ENCODE data around the gene PPP1CB. TPM values are rescaled to one million over a fixed set of nuclear protein-coding genes. Genes with fewer than 3 reads are reported as not detected.
"Not testable (repeated sequence)": the region's sequence is repeated elsewhere in the genome, so short reads cannot be mapped to it uniquely, and the experiment has no call there.

PPP1CB gene
- polyA plus RNA-seq (2014; cell fraction: cytosol; rRNA removed) = 57.9 and 61.4 TPM in 2 replicates
- 30.6 and 33.5 TPM in 2 replicates for polyA plus RNA-seq (2014; cell fraction: nucleus; rRNA removed)

GRCh38 chr2:28751252-28751955, at the start of gene PPP1CB:
TSS of gene PPP1CB (plus strand) at chr2:28751830. CDS start at chr2:28752125, 295 bp downstream.
- DNase-seq (ENCODE audit: low spot score) = peak; percentile 96

GRCh38 chr2:28702415-28702861, 49.2 kb upstream of the PPP1CB start:
- DNase-seq (ENCODE audit: low spot score) = no peak

DNA sequence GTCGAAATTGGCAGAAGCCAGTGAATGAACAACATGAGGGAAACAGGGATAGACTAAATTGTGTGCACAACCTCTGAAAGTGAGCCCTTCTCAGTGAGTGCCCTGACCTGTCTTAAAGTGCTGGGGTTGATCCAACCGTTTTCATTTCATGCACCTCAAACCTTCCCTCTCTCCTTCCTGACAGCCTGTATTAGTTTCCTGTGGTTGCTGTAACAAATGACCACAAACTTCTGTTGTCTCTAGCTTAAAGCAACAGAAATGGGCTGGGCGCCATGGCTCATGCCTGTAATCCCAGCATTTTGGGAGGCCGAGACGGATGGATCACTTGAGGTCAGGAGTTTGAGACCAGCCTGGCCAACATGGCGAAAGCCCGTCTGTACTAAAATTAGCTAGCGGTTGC, 48.8 kb upstream of the PPP1CB start:
- no peak for DNase-seq (ENCODE audit: low spot score)

GRCh38 chr2:28704621-28705020, 47.0 kb upstream of the PPP1CB start:
- no peak for DNase-seq (ENCODE audit: low spot score)

GRCh38 chr2:28705751-28706440, 45.7 kb upstream of the PPP1CB start:
- no peak for DNase-seq (ENCODE audit: low spot score)

- DNase-seq (ENCODE audit: low spot score) = no peak
Measured at GRCh38 chr2:28707592-28707991, 44.0 kb upstream of the PPP1CB start.

- DNase-seq (ENCODE audit: low spot score) = no peak
Measured at GRCh38 chr2:28709101-28709500, 42.5 kb upstream of the PPP1CB start.

GRCh38 chr2:28710545-28710944, 41.1 kb upstream of the PPP1CB start:
- DNase-seq (ENCODE audit: low spot score) = no peak

GRCh38 chr2:28713577-28714298, 37.9 kb upstream of the PPP1CB start:
- no peak for DNase-seq (ENCODE audit: low spot score)

DNA sequence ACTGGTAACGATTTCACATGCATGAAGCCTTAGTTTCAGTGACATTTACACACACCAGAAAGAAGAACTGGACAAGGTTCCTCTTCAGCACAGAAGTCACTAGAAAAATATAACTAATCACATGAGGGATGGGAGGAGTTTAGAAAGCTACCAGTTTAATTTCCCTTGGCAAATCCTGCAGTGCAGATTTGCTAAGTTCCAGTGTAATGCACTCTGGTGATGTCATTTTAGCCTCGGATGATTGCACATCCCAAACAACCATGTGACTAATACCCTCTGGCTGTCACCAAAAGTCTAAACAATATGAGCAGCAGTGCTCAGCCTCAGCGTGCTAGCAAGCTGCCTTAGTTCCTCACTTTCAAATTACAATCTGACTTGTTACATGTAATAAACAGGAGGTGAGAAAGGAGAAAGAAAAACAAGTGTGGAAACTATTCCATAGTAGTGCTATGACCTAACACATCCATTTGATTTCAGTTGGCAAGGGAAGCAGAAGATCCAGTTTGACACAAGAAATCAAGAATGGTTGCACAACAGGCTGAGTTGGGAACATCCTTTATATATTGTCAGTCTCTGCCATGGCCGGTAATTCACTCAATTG, 35.3 kb upstream of the PPP1CB start:
- DNase-seq (ENCODE audit: low spot score) = no peak

DNA sequence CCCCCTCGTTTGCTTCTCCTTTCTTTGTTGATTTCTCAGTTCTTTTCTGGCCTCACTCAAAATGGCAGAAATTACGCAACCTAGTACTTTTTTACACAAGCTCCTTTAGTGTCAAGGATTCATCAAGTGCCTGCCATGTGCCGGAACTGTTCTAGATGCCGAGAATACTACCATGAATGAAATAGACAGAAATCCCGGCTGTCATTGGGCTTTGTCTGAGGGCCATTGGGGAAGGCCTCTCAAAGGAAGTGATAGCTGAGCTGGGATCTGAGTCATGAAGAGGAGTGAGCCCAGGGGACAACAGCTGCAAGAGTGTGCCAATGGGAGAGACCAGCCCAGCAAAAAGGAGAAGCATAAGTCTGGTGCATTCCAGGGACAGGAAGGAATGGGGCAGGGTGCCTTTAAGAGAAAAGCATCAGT, 34.3 kb upstream of the PPP1CB start:
- DNase-seq (ENCODE audit: low spot score) = no peak

DNA sequence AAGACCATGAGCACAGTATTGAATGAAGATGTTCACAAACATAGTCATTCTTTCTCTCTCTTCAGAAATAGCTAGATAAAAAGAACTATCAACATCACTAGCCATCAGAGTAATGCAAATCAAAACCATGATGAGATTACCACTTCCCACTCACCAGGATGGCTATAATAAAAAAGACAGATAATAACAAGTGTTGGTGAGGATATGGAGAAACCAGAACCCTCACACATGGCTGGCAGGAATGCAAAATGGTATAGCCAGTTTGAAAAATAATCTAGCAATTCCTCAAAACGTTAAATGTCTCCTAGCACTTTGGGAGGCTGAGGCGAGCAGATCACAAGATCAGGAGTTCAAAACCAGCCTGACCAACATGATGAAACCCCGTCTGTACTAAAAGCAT, 31.3 kb upstream of the PPP1CB start:
- DNase-seq (ENCODE audit: low spot score) = no peak

DNA sequence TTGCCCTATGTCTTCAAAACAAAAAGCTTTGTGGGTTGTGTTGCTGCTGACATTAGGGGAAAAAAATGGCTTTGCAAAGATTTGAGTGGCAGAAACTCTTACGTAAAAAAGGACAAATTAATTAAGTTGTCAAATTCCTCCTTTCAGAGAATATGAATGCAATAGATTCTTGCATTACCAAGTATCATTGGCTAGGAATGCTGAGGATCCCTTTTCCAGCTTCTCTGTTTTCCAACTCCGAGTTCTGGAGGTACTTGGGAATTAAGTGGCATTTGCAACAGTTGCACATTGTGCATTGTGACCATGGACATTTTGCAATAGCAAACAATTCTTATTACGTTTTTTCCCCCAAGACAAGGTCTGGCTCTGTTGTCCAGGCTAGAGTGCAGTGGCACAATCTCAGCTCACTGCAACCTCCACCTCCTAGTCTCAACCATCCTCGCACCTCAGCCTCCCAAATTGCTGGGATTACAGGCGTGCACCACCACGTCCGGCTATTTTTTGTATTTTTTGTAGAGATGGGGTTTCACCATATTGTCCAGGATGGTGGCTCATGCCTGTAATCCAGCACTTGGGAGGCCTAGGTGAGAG, 29.9 kb upstream of the PPP1CB start:
- no peak for DNase-seq (ENCODE audit: low spot score)

DNA sequence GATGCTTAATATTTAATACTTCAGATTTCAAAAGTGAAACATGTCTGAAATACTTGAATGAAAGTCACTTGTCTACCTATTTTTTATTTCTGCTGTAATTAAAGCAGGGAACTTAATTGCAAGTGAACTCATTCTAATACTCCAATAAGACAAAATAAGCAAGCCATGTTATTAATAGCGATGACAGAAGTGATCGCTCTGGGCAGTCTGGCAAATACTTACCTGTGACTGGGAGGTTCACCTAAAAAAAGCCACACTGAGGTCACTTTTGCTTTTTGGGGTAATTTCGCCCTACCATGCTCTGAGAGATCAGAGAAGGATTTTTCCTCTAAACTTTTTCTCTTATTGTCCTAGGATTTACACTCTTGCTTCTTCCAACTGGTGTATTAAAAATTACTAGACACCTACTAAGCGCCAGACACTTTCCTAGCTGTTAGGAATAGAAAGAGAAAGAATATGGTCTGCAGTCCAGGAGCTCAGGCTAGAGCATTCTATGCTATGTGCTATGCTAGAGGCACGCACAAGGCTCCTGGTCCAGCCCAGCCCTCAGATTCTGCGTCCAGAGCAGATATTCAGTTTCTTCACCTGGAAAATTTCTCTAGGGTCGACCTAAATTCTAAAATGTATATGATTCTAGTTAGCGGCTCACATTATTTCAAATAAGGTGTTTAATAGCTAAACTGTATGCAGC, 26.5 kb upstream of the PPP1CB start:
- DNase-seq (ENCODE audit: low spot score) = no peak

DNA sequence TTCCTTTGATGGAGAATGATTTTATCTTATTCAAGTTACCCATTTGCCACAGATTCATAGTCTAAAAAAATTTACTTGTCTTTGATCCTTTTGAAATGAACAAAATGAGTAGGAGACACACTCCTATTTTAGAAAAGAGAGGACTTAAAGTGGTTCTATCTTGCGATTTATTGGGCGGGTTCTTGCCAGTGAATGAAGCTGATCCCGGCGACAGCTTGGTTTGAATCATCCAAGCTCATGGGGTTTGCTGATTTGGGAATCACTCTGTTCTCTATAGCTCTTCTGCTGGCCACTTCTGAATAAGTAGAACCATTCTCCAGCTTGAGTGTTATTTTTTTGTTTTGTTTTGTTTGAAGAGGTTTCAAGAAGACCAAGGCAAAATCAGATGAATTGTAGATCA, 25.5 kb upstream of the PPP1CB start:
- DNase-seq (ENCODE audit: low spot score) = no peak

DNA sequence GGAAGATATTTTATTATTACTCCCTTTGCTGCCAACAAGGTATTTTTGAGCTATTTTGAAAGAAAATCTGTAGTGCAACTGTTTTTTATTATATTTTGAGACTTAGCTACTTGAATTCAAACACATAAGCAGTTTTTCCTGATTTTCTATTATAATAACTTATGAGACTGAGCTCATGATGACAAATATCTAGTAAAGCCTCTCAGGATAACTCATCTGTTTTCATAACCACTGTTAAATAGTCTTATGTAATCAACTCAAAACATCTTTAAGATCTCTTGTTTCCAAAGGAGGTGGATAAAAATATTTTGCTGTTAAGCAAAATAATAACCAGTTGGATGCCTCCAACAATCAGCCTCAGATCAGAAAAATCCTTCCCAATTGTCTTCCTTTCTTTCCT, 21.9 kb upstream of the PPP1CB start:
- no peak for DNase-seq (ENCODE audit: low spot score)

- DNase-seq (ENCODE audit: low spot score) = no peak
Measured at GRCh38 chr2:28730641-28731146, 20.9 kb upstream of the PPP1CB start.

DNA sequence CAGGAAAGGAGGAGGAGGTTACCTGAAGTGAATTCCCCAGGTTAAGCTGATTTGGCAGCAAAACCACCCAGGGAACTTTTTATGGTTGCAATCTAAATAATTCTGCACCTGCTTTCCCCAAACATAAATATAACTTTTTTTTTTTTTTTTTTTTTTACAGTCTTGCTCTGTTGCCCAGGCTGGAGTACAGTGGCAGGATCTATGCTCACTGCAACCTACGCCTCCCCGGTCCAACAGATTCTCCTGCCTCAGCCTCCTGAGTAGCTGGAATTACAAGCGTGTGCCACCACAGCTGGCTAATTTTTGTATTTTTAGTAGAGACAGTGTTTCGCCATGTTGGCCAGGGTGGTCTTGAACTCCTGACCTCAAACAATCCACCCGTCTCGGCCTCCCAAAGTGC, 16.1 kb upstream of the PPP1CB start:
- no peak for DNase-seq (ENCODE audit: low spot score)

- DNase-seq (ENCODE audit: low spot score) = no peak
Measured at GRCh38 chr2:28736034-28736433, 15.6 kb upstream of the PPP1CB start.

GRCh38 chr2:28737655-28738054, 14.0 kb upstream of the PPP1CB start:
- DNase-seq (ENCODE audit: low spot score) = no peak

DNA sequence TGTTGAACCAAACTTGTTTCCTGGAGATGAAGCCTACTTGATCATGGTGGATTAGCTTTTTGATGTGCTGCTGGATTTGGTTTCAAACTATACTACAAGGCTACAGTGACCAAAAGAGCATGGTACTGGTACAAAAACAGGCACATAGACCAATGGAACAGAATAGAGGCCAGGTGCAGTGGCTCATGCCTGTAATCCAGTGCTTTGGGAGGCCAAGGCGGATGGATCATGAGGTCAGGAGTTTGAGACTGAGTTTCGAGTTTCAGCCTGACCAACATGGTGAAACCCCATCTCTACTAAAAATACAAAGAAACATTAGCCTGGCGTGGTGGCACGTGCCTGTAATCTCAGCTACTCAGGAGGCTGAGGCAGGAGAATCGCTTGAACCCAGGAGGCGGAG, 9.0 kb upstream of the PPP1CB start:
- DNase-seq (ENCODE audit: low spot score) = not testable (repeated sequence)
